DND-41 (cell line): Measurements from ENCODE around the gene KDM5A.

Source experiments
- EZH2 ChIP-seq: IDR thresholded peaks from 3 replicates; pipeline ENCODE4 v1.6.1; 2012; ENCODE audit warnings: borderline replicate concordance, low read depth, mild to moderate bottlenecking, moderate library complexity, low read length, inconsistent platforms; ENCODE audit not compliant: severe bottlenecking
- TF ChIP-seq, protein P1 (sequence below): IDR thresholded peaks from 2 replicates; pipeline ENCODE4 v1.5.1; 2012; ENCODE audit warnings: borderline replicate concordance, low read length, moderate library complexity, mild to moderate bottlenecking; ENCODE audit not compliant: poor library complexity, severe bottlenecking; ENCODE audit errors: extremely low read depth

DNA sequence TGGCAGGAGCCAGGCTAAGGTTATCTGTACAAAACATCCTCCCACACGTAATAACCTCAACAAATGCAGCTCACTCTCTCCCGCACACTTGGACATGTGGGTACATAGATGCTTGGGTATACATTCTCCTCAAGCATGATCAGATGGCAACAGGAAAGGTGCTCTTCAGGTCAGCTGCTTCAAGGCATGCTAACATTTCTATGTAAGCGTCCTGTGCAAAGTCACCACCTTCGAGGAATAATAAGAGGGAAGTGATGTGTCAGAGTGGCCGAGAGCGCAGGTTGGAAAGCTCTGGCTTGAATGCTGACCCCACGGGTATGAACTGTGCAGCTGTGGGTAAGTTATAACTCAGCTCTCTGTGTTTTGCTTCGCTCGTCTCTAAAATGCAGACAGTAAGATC, 151.0 kb downstream of the KDM5A start:
- TF ChIP-seq, protein P1, sequence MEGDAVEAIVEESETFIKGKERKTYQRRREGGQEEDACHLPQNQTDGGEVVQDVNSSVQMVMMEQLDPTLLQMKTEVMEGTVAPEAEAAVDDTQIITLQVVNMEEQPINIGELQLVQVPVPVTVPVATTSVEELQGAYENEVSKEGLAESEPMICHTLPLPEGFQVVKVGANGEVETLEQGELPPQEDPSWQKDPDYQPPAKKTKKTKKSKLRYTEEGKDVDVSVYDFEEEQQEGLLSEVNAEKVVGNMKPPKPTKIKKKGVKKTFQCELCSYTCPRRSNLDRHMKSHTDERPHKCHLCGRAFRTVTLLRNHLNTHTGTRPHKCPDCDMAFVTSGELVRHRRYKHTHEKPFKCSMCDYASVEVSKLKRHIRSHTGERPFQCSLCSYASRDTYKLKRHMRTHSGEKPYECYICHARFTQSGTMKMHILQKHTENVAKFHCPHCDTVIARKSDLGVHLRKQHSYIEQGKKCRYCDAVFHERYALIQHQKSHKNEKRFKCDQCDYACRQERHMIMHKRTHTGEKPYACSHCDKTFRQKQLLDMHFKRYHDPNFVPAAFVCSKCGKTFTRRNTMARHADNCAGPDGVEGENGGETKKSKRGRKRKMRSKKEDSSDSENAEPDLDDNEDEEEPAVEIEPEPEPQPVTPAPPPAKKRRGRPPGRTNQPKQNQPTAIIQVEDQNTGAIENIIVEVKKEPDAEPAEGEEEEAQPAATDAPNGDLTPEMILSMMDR, result no peak
- no peak for TF ChIP-seq EZH2
